Heart left ventricle (tissue), 16 donors: Measurements from ENCODE around the gene FOXP1. TPM values are rescaled to one million over a fixed set of nuclear protein-coding genes. Genes with fewer than 3 reads are reported as not detected.

ENCODE experiments used
- ATAC-seq, 4 donors: fragments of 200-7000 bp; cut with Tn5 transposase; one replicate each; pipeline ENCODE4 v1.9.1; 2020 to 2022; ENCODE audit warnings: moderate library complexity in 4 of 4, mild to moderate bottlenecking in 3 of 4, moderate number of reproducible peaks in 1 of 4
- DNase-seq, 5 donors: peaks; one replicate each; pipeline ENCODE4 v3.0.0-alpha.2; 2020
- H3K27ac ChIP-seq, 12 donors: fragments of 200-600 bp; sonication (generic) in 4 of 12; one replicate each; pipeline versions ENCODE4 v1.5.0 to v1.8.0; 2016 to 2022; ENCODE audit warnings: mild to moderate bottlenecking in 2 of 12
- H3K27me3 ChIP-seq, 9 donors: fragments of 200-600 bp; sonication (generic) in 2 of 9; one replicate each; pipeline versions ENCODE4 v1.5.1 to v1.8.0; 2016 to 2022; ENCODE audit warnings: mild to moderate bottlenecking in 3 of 9
- H3K36me3 ChIP-seq, 9 donors: fragments of 200-600 bp; sonication (generic) in 2 of 9; one replicate each; pipeline versions ENCODE4 v1.5.0 to v1.8.0; 2018 to 2022; ENCODE audit warnings: mild to moderate bottlenecking in 2 of 9
- H3K4me1 ChIP-seq, 12 donors: fragments of 200-600 bp; sonication (generic) in 4 of 12; one replicate each; pipeline versions ENCODE4 v1.5.0 to v1.8.0; 2016 to 2022; ENCODE audit warnings: mild to moderate bottlenecking in 3 of 12
- H3K4me3 ChIP-seq, 12 donors: fragments of 200-600 bp; sonication (generic) in 4 of 12; one replicate each; pipeline versions ENCODE4 v1.5.0 to v1.8.0; 2017 to 2022; ENCODE audit warnings: mild to moderate bottlenecking in 9 of 12, moderate library complexity in 4 of 12
- H3K9me3 ChIP-seq, 12 donors: fragments of 200-600 bp; sonication (generic) in 4 of 12; one replicate each; pipeline versions ENCODE4 v1.5.0 to v1.8.0; 2016 to 2022; ENCODE audit warnings: mild to moderate bottlenecking in 1 of 12
- CTCF ChIP-seq, 12 donors: fragments of 200-600 bp; sonication (generic) in 4 of 12; IDR thresholded peaks; one replicate each; pipeline versions ENCODE4 v1.5.0 to v1.8.0; 2018 to 2022; ENCODE audit warnings: antibody characterized with exemption in 12 of 12, mild to moderate bottlenecking in 5 of 12
- POLR2A ChIP-seq, 2 donors: fragments of 450-650 bp; IDR thresholded peaks; one replicate each; pipeline ENCODE4 v1.6.1; 2017; ENCODE audit warnings: antibody characterized with exemption in 2 of 2, mild to moderate bottlenecking in 2 of 2, moderate library complexity in 2 of 2
- WGBS, 4 donors: extraction: QIAGEN DNeasy Blood & Tissue Kit in 2 of 4; methylation state at CpG; one replicate each; pipeline versions ENCODE4 v1.1.5 to v1.1.7; 2013 to 2018; 5-methylcytosine and 5-hydroxymethylcytosine counted together
- intact Hi-C, 10 donors: fragments of 100-400 bp; cut with DNase I; formaldehyde crosslinking; loops; one replicate each; pipeline versions ENCODE4 v1.11.1 to v1.14.2; 2022
- polyA plus RNA-seq, 2 donors: library from polyadenylated mRNA; stranded (reverse); fragments of 200-250 nt; gene quantifications; one replicate each; pipeline ENCODE4 v1.2.3, GENCODE V29; 2013
- total RNA-seq, 9 donors: library from RNA; depleted of rRNA in 2 of 9; stranded (reverse); fragments of >200 nt in 2 of 9; fragmentation: NEBNext Ultra II Directional in 3 of 9; extraction: Animal tissue kit (Norgen Biotek cat#: 25700) in 3 of 9; gene quantifications; one replicate each; pipeline versions ENCODE4 v1.1.0 to v1.2.4, GENCODE V29; 2016 to 2023
- donor health status: ischemic (EF 13 %, LVEDD 7.1; RV severe dilation, severe dysfunction).
- donor health status: healthy with polysubstance abuse.
- donor health status: DM: no; HTN: yes; CAD: no.
- donor health status: DM: no; HTN: no; CAD: no.
- donor health status: ischemic (EF 25% LVEDD 6.9; RV normal size, moderate dysfunction).
- donor health status: ischemic (EF 25% LVEDD 5.7; RV mildly dilated, moderate dysfunction).
- donor health status: healthy.
- donor health status: DM: yes; HTN: yes; CAD: no.
- donor health status: ischemic (EF 35%, LVEDD 5.7; RV mildly dilated, moderate dysfunction).
- donor health status: nonischemic (EF 11% LVEDD 7.7; RV severe dilation, severe dysfunction).
- donor health status: DM: yes; HTN: yes; CAD: no.
- donor health status: PGD.
- donor health status: ischemic (EF 29% LVEDD 5.4; RV normal size, mild dysfunction).
- donor health status: nonischemic (EF 23%, LVEDD 6.1; RV moderate dilation, normal function).

Gene FOXP1
- total and polyA plus RNA-seq, 11 donors: 14.9 to 67.8 (median 41.1) TPM

GRCh38 chr3:71348831-71349230 is 234.7 kb downstream of the FOXP1 start:
- no peaks in the 10 kb centered on the region for H3K36me3 ChIP-seq
- no peak overlapping the region for H3K27ac ChIP-seq
- TF ChIP-seq POLR2A (IDR thresholded peaks at IDR 0.05): no peak
- TF ChIP-seq CTCF (IDR thresholded peaks at IDR 0.05): no peak
- intact Hi-C loops: no loop called here
- 95 to 100% (median 99%) methylated on average over 2 of the region's 2 CpGs for WGBS, 4 donors
- no peak for DNase-seq
- no peaks in the 10 kb centered on the region for H3K9me3 ChIP-seq
- H3K27me3 ChIP-seq: no peaks in the 10 kb centered on the region
- peaks cover 0 to 15% (median 0%) of the 10 kb centered on the region in 12 donors for H3K4me1 ChIP-seq
- H3K4me3 ChIP-seq: no peak overlapping the region
- ATAC-seq: no peak

- H3K4me3 ChIP-seq: no peak overlapping the region
- H3K9me3 ChIP-seq: no peaks in the 10 kb centered on the region
- H3K36me3 ChIP-seq: no peaks in the 10 kb centered on the region
- no peaks in the 10 kb centered on the region for H3K27me3 ChIP-seq
- intact Hi-C loops: no loop called here
- ATAC-seq (no peak), DNase-seq (no peak)
- WGBS, 4 donors: 85 to 91% (median 88%) methylated on average over 9 of the region's 9 CpGs
- TF ChIP-seq POLR2A (IDR thresholded peaks at IDR 0.05) (no peak), CTCF (IDR thresholded peaks at IDR 0.05) (no peak)
- H3K4me1 ChIP-seq: peaks cover 0 to 15% (median 0%) of the 10 kb centered on the region in 12 donors
- no peak overlapping the region for H3K27ac ChIP-seq
Observed at GRCh38 chr3:71348001-71348632, 235.4 kb downstream of the FOXP1 start.

GRCh38 chr3:71346061-71346460 is 237.5 kb downstream of the FOXP1 start:
- no peak overlapping the region for H3K4me3 ChIP-seq
- no peaks in the 10 kb centered on the region for H3K27me3 ChIP-seq
- no peak for TF ChIP-seq POLR2A (IDR thresholded peaks at IDR 0.05)
- TF ChIP-seq CTCF (IDR thresholded peaks at IDR 0.05): no peak
- intact Hi-C loops: no loop called here
- H3K4me1 ChIP-seq: peaks cover 0 to 15% (median 0%) of the 10 kb centered on the region in 12 donors
- no peak for DNase-seq
- peak overlapping the region in 5 of 12 donors; percentile 4 to 42 (median 15) for H3K27ac ChIP-seq
- WGBS, 4 donors: 80 to 96% (median 87%) methylated on average over 4 of the region's 4 CpGs
- ATAC-seq: peak in 1 of 4 donors; percentile 31
- H3K36me3 ChIP-seq: no peaks in the 10 kb centered on the region
- H3K9me3 ChIP-seq: peaks cover 0 to 7% (median 0%) of the 10 kb centered on the region in 12 donors

- peak overlapping the region in 4 of 12 donors; percentile 12 to 49 (median 36) for H3K27ac ChIP-seq
- peaks cover 0 to 15% (median 0%) of the 10 kb centered on the region in 12 donors for H3K4me1 ChIP-seq
- peak in 2 of 5 donors; percentile 11 to 42 for DNase-seq
- no peaks in the 10 kb centered on the region for H3K27me3 ChIP-seq
- peak; percentile 32 to 84 (median 80) for ATAC-seq
- intact Hi-C loops: no loop called here
- TF ChIP-seq CTCF (IDR thresholded peaks at IDR 0.05) (no peak), POLR2A (IDR thresholded peaks at IDR 0.05) (no peak)
- no peaks in the 10 kb centered on the region for H3K36me3 ChIP-seq
- H3K9me3 ChIP-seq: peaks cover 0 to 12% (median 0%) of the 10 kb centered on the region in 12 donors
- WGBS, 4 donors: 49 to 87% (median 78%) methylated on average over 5 of the region's 5 CpGs
- no peak overlapping the region for H3K4me3 ChIP-seq
Observed at GRCh38 chr3:71345429-71346040, 238.0 kb downstream of the FOXP1 start.
